HG02642 (cell line): Measurements from ENCODE around the gene SLC4A5.
"Not testable (repeated sequence)": the region's sequence is repeated elsewhere in the genome, so short reads cannot be mapped to it uniquely, and the experiment has no call there.

ENCODE experiments used
- ATAC-seq: cut with Tn5 transposase; IDR thresholded peaks from one replicate; pipeline ENCODE4 v1.9.1; 2021; ENCODE audit warnings: mild to moderate bottlenecking; ENCODE audit not compliant: unreplicated experiment, poor library complexity

SLC4A5 gene

DNA sequence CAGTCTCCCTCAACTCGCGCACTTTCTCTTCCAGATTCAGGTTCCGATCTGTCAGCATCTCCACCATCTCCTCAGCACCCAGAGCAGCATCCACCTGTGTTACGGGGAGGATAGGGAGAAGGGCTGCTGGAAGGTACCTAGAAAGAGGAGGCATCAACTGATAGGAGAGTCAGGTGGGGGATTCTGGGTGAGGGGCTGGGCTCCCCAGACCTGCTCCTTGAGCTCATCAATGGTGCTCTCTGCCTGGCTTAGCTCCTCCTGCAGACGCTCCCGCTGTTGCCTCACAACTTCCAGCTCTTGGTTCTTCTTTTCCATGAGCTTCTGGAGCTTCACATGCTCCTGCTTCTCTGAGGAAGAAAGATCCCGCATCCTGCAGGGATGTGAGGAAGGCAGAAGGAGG, 26.8 kb upstream of the SLC4A5 start:
- no peak for ATAC-seq

GRCh38 chr2:74368499-74368898, 25.3 kb upstream of the SLC4A5 start:
- no peak for ATAC-seq

GRCh38 chr2:74367789-74368188, 24.6 kb upstream of the SLC4A5 start:
- ATAC-seq, result no peak

DNA sequence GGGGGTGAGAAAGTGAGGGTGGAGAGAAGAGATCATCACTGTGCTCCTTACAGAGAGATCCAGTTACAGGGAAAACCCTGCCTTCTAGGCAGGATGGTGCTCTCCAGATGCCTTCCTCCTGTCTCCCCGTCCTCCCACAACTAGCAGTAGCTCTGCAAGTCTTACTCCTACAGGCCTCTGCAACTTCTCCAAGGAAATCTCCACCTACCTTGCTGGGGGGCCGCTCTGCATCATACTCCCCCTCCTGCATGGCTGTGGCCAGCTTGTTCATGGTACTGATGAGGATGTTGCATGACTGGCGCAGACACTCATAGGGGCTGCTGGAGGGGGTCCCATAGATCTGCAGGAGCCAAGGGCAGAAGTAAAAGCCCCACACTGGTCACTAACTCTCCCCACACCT, 22.8 kb upstream of the SLC4A5 start:
- ATAC-seq, result no peak

DNA sequence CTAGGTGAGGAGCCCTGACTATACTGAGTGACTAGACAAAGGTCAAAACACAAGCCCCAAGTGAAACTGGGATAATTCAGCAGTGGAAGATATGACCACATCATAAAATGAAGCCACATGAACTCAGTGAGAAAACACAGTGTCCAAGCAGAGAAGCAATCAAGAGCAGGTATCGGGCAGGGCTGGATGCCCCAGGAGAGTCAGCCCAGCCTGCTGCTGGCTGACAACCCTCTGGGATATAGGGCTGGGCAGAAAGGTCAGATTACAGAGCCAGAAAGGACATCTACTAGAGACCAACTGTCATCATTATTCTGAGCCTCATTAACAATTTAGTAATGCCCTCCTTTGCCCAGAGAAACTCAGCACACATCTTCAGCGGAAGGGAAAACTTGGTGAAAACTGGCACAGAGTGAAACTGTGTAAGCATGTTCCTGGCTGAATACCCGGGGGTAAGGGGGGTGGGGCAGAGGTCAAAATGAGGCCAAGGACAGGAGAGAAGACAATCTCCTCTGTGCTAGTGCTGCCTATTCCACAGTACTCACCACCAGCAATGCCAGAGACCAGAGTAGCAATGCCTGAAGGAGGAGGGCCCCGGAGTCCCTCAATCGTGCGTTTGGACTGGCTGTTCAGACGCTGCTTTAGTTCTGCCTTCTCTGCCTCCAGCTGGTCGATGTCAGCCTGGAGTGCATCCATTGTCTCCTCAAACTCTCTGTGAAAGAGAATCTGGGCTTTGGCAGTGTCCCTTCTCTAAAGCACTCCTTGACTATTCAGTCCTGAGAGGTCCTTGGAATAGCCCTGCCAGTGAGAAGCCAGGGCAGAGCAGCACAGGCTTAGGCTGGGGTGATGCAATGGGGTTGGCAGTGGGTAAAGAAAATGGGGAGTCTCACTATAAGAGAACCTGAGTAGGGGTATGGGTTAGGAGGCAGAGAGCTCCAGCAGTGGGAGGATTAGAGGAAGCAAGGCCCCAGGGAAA, 21.6 kb upstream of the SLC4A5 start:
- no peak for ATAC-seq

DNA sequence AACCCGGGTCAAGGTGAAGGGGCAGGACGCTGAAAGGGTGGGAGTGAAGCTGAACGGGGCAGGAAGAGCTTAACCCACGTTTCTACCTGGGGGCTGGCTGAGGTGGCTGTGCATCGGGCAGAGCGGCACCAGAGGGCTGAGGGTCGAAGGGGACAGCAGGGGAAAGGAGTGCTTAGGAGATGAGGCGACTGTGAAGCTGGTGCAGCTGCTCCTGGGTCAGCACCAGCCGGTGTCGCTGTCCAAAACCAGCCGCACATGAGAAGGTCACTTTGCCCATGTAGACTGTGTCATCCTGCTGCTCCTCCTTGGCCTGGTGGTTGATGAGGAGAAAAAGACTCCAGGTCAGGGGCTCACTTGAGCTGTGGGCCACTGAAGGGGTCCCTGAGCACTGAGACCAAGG, 18.1 kb upstream of the SLC4A5 start:
- ATAC-seq, result no peak

DNA sequence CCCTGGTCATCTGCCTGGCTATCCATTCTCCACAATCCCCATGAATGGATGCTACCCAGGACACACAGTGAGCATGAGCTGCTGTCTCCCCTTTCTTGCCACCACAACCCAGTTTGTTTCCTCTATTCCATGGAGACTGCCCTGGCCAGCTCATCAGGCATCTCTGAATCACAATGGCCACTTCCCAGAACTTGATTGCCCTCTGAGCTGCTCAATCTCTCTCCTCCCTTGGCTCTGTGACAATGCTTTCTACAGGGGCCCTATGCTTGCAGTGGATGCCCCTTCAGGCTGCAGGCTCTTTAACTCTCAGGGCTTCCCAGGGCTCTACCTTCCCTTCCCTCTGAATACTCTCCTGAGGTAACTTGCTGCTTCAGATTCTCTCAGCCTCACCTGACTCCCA, 14.4 kb upstream of the SLC4A5 start:
- no peak for ATAC-seq

DNA sequence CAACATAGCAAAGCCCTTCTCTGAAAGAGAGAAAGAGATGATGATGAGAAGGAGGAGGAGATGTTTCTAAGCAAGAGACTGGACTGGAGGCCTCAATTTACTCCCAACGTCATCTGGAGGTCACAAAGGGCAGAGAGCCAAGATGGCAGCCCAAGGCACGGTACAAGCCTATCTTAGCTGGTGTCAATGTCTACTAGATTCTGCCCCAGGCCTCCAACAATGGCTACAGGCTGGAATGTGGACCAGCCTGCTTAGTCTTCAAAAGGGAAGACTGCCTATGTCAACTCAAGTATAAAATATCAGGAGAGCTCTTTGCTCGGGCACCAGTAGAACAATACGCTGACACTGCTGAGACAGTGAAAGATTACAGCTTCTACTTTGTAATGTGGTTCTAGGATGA, 6.7 kb upstream of the SLC4A5 start:
- no peak for ATAC-seq

DNA sequence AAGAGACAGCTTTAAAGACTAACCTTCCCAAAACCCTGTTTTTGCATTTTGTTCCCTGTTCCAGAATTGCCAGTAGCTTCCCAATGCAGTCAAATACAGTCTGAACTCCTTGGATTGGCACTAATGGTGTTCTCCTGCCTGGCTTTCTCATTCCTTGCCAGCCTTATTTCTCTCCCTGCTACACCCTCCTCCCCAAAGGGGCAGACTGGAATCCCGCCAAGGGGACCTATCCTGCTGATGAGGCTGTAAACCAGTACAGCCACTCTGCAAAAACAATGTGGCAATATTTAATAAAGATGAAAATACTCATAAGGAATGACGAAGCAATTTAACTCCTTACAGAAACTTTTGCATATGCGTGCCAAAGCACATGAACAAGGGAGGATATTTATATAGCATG, 4.5 kb upstream of the SLC4A5 start:
- no peak for ATAC-seq

DNA sequence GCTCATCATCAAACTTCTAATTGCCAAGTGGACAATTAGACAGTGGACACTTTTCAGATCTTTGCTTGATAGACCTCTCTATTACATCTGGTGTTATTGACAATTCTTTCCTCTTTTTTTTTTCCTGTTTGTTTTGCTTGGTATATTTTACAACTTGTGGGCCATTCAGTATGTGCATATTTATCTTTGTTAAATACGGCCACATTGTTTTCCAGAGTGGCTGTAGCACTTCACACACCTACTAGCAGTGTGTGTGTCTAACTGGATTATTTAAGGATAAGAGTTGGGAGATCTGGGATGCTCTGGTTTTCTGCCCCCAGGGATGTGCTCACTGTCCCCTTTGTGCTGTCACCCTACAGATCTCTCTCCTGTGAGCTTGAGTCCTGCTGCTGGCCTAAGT, 4.1 kb upstream of the SLC4A5 start:
- ATAC-seq, result no peak

- ATAC-seq, result no peak
Measured at GRCh38 chr2:74345272-74345943, 2.2 kb upstream of the SLC4A5 start.

DNA sequence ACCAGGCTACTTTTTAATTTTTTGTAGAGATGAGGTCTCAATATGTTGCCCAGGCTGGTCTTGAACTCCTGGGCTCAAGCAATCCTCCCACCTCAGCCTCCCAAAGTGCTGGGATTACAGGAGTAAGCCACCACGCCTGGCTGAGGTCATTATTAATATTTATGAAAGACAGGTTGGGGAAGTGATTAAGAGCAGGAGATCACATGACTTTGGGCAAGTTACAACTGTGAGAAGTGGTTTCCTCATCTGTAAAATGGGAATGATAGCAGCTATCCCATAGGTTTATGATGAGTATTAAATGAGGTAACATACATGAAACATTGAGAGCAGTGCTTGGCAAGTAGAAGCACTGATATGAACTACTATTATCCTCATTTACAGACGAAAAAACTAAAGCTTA, 7.0 kb downstream of the SLC4A5 start:
- not testable (repeated sequence) for ATAC-seq

GRCh38 chr2:74334931-74335333, 8.3 kb downstream of the SLC4A5 start:
- ATAC-seq, result no peak

DNA sequence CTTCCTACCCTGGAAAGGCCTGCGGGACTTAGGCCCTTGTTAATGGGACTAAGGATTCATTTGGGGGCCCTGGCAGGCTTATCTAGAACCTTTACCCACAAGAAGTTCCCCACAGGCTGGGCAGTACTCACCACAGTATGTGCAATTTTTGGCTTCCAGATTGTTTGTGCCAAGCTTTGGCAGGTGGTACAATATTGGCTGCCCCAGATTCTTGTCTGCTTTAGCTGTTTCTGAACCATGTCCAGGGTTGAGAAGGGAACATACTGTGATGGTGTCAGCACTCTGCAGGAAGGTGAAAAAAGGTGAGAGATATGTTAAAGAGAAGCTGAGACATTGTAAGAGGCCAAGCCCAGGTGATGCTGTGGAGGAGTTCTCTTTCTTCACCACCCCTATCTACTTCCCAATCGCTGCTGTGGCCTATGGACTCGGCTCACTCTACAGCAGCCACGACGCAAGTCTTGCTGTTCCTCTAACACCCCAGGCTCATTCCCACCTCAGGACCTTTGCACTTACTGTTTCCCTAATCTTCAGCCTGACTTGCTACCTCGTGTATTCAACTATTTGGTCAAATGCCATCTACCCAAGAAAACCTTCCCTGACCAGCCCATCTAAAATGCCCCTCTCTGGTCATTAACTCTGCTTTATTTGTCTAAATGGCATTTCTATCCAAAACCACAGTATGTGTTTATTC, 9.2 kb downstream of the SLC4A5 start:
- ATAC-seq, result no peak

DNA sequence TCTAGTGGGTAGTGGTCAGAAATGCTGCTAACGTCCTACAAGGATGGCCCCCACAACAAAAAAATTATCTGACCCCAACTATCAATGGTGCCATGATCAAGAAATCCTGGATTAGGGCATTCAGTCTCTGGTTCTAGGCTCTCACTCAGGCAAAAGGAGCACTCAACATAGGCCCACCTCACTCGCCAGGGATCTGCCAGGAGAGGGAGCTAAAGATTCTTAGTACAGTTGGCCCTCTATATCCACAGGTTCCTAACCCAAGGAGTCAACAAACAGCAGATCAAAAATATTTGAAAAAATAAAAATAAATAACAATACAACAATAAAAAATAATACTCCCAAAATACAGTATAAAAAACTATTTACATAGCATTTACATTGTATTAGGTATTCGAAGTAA, 10.0 kb downstream of the SLC4A5 start:
- no peak for ATAC-seq

GRCh38 chr2:74332550-74333174, 10.6 kb downstream of the SLC4A5 start:
- no peak for ATAC-seq

GRCh38 chr2:74328573-74328972, 14.6 kb downstream of the SLC4A5 start:
- ATAC-seq, result no peak

- no peak for ATAC-seq
Measured at GRCh38 chr2:74328074-74328473, 15.1 kb downstream of the SLC4A5 start.

DNA sequence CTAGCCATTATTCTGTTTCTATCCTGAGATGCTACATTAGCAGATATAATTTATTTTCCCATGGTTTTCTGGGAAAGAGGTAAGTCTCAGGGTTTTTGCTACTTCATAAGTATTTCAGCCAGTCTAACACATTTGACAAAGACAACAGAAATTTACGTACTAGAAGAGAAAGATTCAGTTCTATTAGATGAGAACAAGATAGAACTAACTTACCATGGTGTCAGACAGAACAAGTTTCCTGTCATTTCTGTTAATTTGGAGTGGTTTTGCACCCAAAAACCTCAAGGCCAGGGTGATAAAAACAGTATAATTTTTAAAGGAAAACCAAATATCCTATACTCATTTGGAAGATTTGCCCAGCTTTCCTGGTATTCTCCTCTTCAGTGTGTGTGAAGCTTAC, 15.6 kb downstream of the SLC4A5 start:
- ATAC-seq, result no peak

- no peak for ATAC-seq
Measured at GRCh38 chr2:74327199-74327598, 16.0 kb downstream of the SLC4A5 start.

DNA sequence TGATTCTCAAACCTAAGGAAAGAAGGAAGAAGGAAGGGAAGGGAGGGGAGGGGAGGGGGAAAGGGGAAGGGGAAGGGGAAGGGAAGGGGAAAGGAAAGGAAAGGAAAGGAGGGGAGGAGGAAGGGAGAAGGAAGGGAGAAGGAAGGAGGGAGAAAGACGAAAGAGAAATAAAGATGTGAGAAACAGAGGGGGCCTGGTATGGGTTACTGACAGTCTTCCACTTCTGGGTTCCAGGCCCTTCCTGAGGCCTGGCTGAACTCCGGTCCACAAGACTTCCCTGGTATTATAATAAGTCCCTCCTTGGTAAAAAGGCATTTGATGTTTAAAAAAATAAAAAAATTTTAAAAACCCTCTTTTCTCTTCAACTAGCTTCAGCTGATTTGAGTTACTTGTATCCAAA, 17.4 kb downstream of the SLC4A5 start:
- no peak for ATAC-seq
